Measurements from ENCODE around the gene ZBTB42. TPM values are rescaled to one million over a fixed set of nuclear protein-coding genes. Genes with fewer than 3 reads are reported as not detected.
A peak's percentile ranks its signal among the peaks of the same experiment; 100 is the strongest.

Gene ZBTB42
- total and polyA plus RNA-seq, 2 of the 4 experiments (the other 2 are of a cell fraction) = 1.3 to 2.3 TPM

DNA sequence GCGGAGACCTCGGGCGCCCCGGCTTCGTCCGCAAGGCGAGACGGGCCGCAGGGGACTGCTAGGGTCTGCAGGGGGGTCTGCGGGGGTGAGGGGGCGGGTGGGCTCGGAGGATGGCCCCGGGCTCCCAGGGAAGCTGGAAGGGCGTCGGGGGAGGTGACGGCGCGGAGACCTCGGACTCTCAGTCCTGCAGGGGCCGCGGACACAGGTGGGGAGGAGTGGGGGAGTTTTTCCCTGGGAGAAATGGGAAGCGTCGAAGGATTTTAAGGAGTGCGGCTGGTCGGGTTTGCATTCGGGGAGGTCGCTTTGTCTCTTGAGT lies 25.9 kb downstream of the ZBTB42 start:
- dilution Hi-C loops (cut with HindIII; ENCODE audit: low sequenced_read_pairs, unreplicated experiment) = no loop called here
- Histone ChIP-seq H2AK5ac (ENCODE audit: low read depth, low read length) (no peak overlapping the region), H3K27ac (ENCODE audit: insufficient read depth, low read length) (no peak overlapping the region; the same call in 1 of the 2 replicates), H3K36me3 (ENCODE audit: control insufficient read depth, insufficient read depth, low read length) (no peaks in the 10 kb centered on the region), H3K56ac (ENCODE audit: extremely low read depth, insufficient read depth, low read length) (no peak overlapping the region), H3K4ac (ENCODE audit: low read depth, low read length) (peak overlapping the region; percentile 40; the same call in 1 of the 2 replicates), H2BK5ac (ENCODE audit: low read depth, low read length, poor library complexity, severe bottlenecking) (no peak overlapping the region), H3K4me3 (ENCODE audit: insufficient read depth, low read depth, low read length) (peak overlapping the region; percentile 54), H4K5ac (ENCODE audit: low read depth, low read length) (no peak overlapping the region), H4K20me1 (ENCODE audit: insufficient read depth, low read length) (no peaks in the 10 kb centered on the region), H3K9me1 (ENCODE audit: insufficient read depth, low read length) (peaks cover 3% of the 10 kb centered on the region; the same call in 1 of the 2 replicates), H2BK15ac (ENCODE audit: low read depth, low read length) (no peak overlapping the region), H3K23ac (ENCODE audit: low read depth, low read length) (no peak overlapping the region), H2BK20ac (ENCODE audit: low read depth, low read length) (no peak overlapping the region), H3K27me3 (ENCODE audit: control insufficient read depth, insufficient read depth, low read length) (no peaks in the 10 kb centered on the region; the same call in 1 of the 2 replicates), H3K4me2 (ENCODE audit: low read depth, low read length) (peak overlapping the region; percentile 61), H3K4me1 (ENCODE audit: control insufficient read depth, insufficient read depth, low read length) (peaks cover 5% of the 10 kb centered on the region), H3K9ac (ENCODE audit: low read depth, low read length) (peak overlapping the region; percentile 50; the same call in 1 of the 2 replicates), H3K18ac (ENCODE audit: low read depth, low read length) (no peak overlapping the region), H3K9me3 (ENCODE audit: control insufficient read depth, insufficient read depth, low read length) (no peaks in the 10 kb centered on the region), H3K14ac (replicated peaks; ENCODE audit: low read depth, low read length) (no peak overlapping the region), H4K91ac (ENCODE audit: insufficient read depth, low read depth, low read length) (no peak overlapping the region), H2AFZ (replicated peaks; ENCODE audit: low read length, poor library complexity) (peak overlapping the region; percentile 93), H2BK120ac (ENCODE audit: low read depth, low read length) (no peak overlapping the region), H2AK9ac (replicated peaks; ENCODE audit: low read depth, low read length, poor library complexity) (no peak overlapping the region), H3K79me1 (ENCODE audit: low read depth in 1 of 2, low read length in 2 of 2) (0 out of 4 replicates have a peak, but pooled peaks cover 0 to 3% of the 10 kb centered on the region in 2 experiments), H4K8ac (ENCODE audit: low read depth in 2 of 2, low read length in 2 of 2) (peak overlapping the region in 1 of 2 experiments; percentile 69; a peak in 1 of 4 replicates)
- ChIA-PET POLR2A (ENCODE audit: unreplicated experiment) (no interaction called here), CTCF (interaction anchor here (0.5 to 1.0 kb wide), 5 partner anchors 26 to 111 kb away, joined by 3 to 4 read pairs (median 4); partner anchors contain the start of gene ZBTB42)
- TF ChIP-seq FOS (IDR thresholded peaks at IDR 0.05; ENCODE audit: low read depth, low read length) = no peak
- no peak for TF ChIP-seq NFE2L2 (IDR thresholded peaks at IDR 0.05; ENCODE audit: low read depth, low read length)
- no TSS peak for BruUV-seq (replicated peaks)
- peak; percentile 2; the same call in 1 of the 2 replicates for ATAC-seq (ENCODE audit: low read depth)
- DNase-seq = no peak
- in situ Hi-C loops (cut with MboI; ENCODE audit: low sequenced_read_pairs) = no loop called here
- WGBS, 2 experiments (ENCODE audit: extremely low coverage in 2 of 2, insufficient read length in 1 of 2) = 5% methylated on average over 3 of the region's 27 CpGs; no CpG with 5 or more reads in 1 of the 2 experiments
- intact Hi-C loops (cut with micrococcal nuclease) = loop anchor here (1.0 to 5.0 kb wide), 2 partner anchors 40 to 59 kb away; partner anchors contain the start of gene CEP170B
